Fibroblast of pulmonary artery (primary cell): Measurements from ENCODE around the gene TMEM132E.

Experiments used
- DNase-seq: peaks from one replicate; pipeline ENCODE4 v3.0.0-alpha.2; 2010; ENCODE audit warnings: low read depth
- H3K4me3 ChIP-seq: replicated peaks from 2 replicates; pipeline ENCODE4 v1.5.1; 2011; ENCODE audit warnings: low read depth, mild to moderate bottlenecking, control low read depth, low read length, moderate library complexity
- TF ChIP-seq, protein P1 (sequence below): IDR thresholded peaks from 2 replicates; pipeline ENCODE4 v1.5.1; 2011; ENCODE audit warnings: mild to moderate bottlenecking, control low read depth, low read length, inconsistent platforms; ENCODE audit errors: missing control alignments

The TMEM132E gene

DNA sequence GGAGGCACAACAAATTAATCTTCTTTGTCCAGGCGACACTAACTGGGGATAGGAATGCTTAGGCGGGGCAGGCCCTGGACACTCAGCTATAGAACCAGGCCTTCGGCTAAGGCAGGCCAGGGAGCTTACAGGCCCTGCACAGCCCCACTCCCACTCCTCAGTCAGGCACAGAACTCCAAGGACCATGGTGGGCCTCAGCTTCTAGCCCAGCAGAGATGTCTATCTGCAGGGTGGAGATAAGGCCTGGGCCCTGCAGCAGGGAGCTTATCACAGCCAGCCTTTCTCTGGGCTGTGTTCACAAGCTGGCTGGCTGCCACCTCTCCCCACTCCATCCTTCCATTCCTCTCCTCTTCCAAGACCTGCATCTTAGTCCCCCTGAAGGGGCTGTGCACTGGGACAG, 68.1 kb downstream of the TMEM132E start:
- no peak for DNase-seq
- H3K4me3 ChIP-seq: no peak overlapping the region
- TF ChIP-seq, protein P1, sequence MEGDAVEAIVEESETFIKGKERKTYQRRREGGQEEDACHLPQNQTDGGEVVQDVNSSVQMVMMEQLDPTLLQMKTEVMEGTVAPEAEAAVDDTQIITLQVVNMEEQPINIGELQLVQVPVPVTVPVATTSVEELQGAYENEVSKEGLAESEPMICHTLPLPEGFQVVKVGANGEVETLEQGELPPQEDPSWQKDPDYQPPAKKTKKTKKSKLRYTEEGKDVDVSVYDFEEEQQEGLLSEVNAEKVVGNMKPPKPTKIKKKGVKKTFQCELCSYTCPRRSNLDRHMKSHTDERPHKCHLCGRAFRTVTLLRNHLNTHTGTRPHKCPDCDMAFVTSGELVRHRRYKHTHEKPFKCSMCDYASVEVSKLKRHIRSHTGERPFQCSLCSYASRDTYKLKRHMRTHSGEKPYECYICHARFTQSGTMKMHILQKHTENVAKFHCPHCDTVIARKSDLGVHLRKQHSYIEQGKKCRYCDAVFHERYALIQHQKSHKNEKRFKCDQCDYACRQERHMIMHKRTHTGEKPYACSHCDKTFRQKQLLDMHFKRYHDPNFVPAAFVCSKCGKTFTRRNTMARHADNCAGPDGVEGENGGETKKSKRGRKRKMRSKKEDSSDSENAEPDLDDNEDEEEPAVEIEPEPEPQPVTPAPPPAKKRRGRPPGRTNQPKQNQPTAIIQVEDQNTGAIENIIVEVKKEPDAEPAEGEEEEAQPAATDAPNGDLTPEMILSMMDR: no peak

DNA sequence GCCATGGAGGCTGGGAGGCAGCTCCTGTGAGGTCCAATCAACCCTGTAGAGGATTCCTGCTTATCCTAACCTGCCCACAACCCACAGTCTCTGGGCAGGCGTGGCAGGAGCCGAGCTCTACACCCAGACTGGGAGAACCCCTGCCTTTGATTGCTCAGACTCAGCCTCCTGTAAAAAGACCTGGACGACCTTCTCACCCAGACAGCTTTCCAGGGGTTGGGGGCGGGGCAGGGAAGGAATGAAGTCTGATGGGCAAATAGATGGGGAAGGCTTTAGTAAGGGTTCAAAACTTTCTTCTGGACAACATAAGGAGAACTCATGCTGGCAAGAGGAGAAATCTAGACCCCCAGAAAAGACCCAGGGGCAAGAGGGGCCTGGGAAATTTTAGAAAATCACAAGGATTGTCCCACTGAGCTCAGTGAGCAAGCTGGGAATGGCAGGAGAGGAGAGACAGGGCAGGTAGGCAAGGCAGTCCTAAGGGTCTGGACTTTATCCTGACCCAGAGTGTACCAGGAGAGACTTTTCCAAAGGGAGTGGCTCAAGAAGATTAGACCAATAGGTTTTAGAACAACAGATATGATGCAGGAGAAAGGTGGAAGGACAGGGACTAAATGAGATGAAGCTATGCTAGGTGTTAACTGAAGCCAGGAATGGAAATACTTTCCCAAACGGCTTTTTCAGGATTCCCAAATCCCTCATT, 70.8 kb downstream of the TMEM132E start:
- no peak for DNase-seq
- TF ChIP-seq, protein P1: no peak
- no peak overlapping the region for H3K4me3 ChIP-seq

DNA sequence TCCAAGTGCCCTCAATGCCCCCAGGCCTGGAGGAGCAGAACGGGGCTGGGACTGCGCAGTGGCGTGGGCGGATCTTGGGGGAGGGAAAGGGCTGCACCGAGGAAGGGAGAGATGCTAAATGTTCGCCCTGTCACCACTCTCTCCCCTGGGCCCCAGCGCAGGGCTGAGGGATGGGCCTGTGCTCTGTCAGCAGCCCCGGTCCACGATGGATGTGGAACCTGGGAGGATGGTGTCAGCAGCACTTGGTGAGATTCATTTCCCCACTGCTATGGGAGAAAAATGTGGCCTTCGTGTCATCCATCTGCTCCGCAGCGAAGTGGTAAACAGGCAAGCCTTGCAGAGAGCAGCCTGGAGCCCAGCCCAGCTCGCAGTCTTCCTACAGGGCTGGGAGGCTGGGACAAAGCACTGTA, 72.0 kb downstream of the TMEM132E start:
- TF ChIP-seq, protein P1: no peak
- H3K4me3 ChIP-seq: no peak overlapping the region
- no peak for DNase-seq

DNA sequence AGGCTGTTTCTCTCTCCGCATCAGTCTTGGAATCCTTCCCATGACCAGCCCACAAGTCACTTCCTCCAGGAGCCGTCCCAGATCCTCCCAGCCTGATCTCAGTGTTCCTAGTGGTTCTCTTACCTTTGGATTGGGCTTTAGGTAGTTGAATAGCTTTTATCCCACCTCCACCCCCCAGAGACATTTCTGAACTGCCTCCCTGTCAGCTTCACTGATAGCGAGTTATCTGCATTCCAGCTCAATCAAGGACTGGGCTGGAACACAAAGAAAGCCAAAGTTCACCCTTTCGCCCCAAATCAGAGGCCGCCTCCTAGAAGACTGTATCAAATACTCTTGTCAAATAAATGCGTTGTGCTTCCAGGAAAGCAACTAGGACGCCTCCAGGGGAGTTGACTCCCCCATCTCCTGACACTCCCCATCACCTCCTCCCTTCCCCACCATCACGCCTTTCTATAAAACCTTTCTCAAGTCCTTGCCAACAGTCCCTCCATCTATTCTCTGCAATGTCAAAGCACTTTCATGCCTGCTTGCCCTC, 72.7 kb downstream of the TMEM132E start:
- TF ChIP-seq, protein P1: no peak
- no peak overlapping the region for H3K4me3 ChIP-seq
- DNase-seq: no peak

DNA sequence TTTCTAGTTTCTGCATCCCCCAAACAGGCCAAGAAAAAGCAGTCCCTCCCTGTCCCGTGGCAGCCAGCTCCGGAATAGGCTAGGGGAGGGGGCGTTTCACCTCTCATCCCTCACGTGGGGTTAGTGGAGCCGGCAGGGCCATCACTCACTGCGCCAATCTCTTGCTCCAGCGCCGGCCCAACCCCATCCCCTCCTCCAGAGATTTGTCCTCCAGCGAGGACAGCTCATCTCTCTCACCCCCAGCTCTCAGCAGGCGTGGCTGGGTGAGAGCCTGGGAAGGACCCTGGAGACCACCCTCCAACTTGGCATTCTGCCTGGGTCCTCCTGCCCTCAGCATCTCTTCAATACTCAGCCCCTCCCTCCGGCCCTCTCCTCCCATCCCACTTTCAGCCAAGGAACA, 74.1 kb downstream of the TMEM132E start:
- TF ChIP-seq, protein P1: no peak
- no peak overlapping the region for H3K4me3 ChIP-seq
- DNase-seq: no peak

DNA sequence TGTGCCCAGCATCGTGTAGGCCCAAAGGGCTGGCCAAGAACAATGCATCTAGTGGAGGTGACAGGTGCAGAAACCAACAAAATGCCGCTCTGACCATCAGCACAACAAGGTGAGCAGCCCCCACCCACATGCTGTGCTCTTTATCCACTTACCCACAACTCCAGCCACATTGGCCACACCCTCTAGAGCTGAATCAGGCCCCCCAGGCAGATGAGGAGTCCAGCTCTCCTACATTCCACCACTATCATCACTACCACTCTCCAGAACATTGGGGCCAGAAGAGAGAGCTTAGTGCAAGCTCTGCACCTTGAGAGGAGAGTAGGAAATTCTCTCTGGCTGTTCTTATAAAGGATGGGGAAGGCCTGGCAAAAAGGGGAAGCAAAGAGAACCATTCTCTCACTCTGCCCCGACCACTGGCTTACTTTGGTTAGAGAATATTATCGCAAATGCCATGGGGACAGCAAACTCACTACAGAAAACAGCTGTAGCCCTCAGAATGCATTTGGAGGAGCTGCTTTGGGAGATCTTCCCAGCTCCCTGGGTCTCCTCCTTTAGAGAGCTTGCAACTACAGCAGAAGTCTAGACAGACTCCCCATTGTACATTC, 75.0 kb downstream of the TMEM132E start:
- no peak overlapping the region for H3K4me3 ChIP-seq
- TF ChIP-seq, protein P1: no peak
- DNase-seq: no peak

DNA sequence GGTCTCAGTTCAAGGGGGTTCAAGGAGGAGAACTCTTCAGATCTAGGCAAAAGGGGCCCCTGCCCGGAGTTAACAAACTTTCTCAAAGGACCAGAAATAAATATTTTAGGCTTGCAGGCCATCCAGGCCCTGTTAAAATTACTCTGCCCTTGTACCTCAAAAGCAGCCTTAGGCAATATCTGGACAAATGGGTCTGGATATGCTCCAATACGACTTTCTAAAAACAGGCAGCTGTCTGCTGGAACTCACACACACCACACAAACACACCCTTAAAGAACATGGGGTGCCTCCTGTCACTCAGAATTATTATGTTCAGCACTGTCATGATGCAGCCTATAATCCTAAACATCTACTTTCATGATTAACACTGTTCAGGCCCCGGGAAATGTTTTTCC, 75.5 kb downstream of the TMEM132E start:
- no peak for DNase-seq
- no peak overlapping the region for H3K4me3 ChIP-seq
- TF ChIP-seq, protein P1: no peak
